ENCODE data around the gene CCDC148. TPM values are rescaled to one million over a fixed set of nuclear protein-coding genes. Genes with fewer than 3 reads are reported as not detected.

The CCDC148 gene
- total and polyA plus RNA-seq, 8 donors: 0.64 to 6.0 (median 3.5) TPM

DNA sequence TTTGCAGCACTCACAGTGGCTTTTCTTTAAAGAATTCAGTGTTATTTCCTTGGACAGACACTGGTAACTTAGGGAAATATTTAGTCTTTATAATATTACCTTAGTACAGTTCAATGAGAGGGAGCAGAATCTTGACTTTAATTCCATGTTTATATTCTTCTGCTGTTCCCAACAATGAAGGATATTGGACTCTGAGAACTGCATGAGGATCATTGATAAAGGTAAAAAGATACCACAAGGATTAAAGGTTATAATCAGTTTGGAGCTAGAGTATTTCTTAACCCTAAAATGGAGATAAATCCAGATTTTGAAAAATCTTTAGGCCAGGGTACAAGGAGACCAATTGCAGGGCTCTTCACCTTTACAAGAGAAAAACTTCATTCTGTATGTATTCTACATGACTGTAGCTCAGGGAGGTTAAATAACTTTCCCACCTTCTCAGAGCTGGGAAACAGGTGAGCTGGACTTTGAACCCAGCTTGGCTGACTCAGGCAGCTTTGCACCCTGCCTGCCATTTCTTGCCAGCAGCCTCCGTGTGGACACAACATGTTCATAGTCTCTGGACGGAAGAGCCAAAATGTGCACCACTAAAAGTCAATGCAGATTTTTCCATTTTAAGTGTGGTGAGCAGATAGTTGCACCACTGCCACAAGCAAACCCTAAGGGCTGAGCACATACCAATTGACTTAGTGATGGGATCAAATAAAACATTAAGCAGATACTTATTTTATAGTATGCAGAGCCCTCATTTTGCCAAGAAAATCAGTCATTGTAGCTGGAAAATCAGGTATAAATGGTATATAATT is 328.2 kb downstream of the CCDC148 start:
- Histone ChIP-seq H3K27ac (no peak overlapping the region), H3K36me3 (no peaks in the 10 kb centered on the region), H3K9me3 (no peaks in the 10 kb centered on the region), H3K27me3 (no peaks in the 10 kb centered on the region), H3K4me1 (no peaks in the 10 kb centered on the region), H3K4me3 (no peak overlapping the region)
- DNase-seq (no peak), ATAC-seq (no peak)
- intact Hi-C loops (cut with DNase I): no loop called here
- TF ChIP-seq, protein P1, sequence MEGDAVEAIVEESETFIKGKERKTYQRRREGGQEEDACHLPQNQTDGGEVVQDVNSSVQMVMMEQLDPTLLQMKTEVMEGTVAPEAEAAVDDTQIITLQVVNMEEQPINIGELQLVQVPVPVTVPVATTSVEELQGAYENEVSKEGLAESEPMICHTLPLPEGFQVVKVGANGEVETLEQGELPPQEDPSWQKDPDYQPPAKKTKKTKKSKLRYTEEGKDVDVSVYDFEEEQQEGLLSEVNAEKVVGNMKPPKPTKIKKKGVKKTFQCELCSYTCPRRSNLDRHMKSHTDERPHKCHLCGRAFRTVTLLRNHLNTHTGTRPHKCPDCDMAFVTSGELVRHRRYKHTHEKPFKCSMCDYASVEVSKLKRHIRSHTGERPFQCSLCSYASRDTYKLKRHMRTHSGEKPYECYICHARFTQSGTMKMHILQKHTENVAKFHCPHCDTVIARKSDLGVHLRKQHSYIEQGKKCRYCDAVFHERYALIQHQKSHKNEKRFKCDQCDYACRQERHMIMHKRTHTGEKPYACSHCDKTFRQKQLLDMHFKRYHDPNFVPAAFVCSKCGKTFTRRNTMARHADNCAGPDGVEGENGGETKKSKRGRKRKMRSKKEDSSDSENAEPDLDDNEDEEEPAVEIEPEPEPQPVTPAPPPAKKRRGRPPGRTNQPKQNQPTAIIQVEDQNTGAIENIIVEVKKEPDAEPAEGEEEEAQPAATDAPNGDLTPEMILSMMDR (IDR thresholded peaks at IDR 0.05): no peak

GRCh38 chr2:158127380-158127804 is 329.2 kb downstream of the CCDC148 start:
- no peaks in the 10 kb centered on the region for H3K36me3 ChIP-seq
- no peak overlapping the region for H3K4me3 ChIP-seq
- ATAC-seq (no peak), DNase-seq (no peak)
- no peak overlapping the region for H3K27ac ChIP-seq
- H3K27me3 ChIP-seq: no peaks in the 10 kb centered on the region
- intact Hi-C loops (cut with DNase I): no loop called here
- H3K4me1 ChIP-seq: no peaks in the 10 kb centered on the region
- H3K9me3 ChIP-seq: no peaks in the 10 kb centered on the region
- TF ChIP-seq, protein P1 (IDR thresholded peaks at IDR 0.05): no peak

- H3K4me1 ChIP-seq: no peaks in the 10 kb centered on the region
- DNase-seq: no peak
- H3K36me3 ChIP-seq: no peaks in the 10 kb centered on the region
- no peaks in the 10 kb centered on the region for H3K9me3 ChIP-seq
- ATAC-seq: no peak
- H3K27me3 ChIP-seq: no peaks in the 10 kb centered on the region
- TF ChIP-seq, protein P1 (IDR thresholded peaks at IDR 0.05): no peak
- no peak overlapping the region for H3K27ac ChIP-seq
- intact Hi-C loops (cut with DNase I): no loop called here
- no peak overlapping the region for H3K4me3 ChIP-seq
Measured at GRCh38 chr2:158125756-158126498, 330.6 kb downstream of the CCDC148 start.

- TF ChIP-seq, protein P1 (IDR thresholded peaks at IDR 0.05): no peak
- Histone ChIP-seq H3K9me3 (no peaks in the 10 kb centered on the region), H3K27ac (no peak overlapping the region), H3K4me3 (no peak overlapping the region), H3K27me3 (no peaks in the 10 kb centered on the region), H3K4me1 (no peaks in the 10 kb centered on the region), H3K36me3 (no peaks in the 10 kb centered on the region)
- intact Hi-C loops (cut with DNase I): no loop called here
- no peak for ATAC-seq
- DNase-seq: no peak
Measured at GRCh38 chr2:158124896-158125295, 331.7 kb downstream of the CCDC148 start.

Other genes with a start within 250 kb of the CCDC148 start
- 10 to 100 TPM; 48.3 to 57.8 TPM for gene PKP4, start 199 bp upstream of the CCDC148 start, total RNA-seq
- gene PKP4, start 199 bp upstream of the CCDC148 start, polyA plus RNA-seq (ENCODE audit: insufficient read length in 6 of 6): 100 to 1,000 TPM in 5 of 6 donors, 10 to 100 TPM in 1; 96.2 to 129 (median 119) TPM